CD4-positive, alpha-beta T cell treated with Interleukin-10 for 1 hour (primary cell): Measurements from ENCODE around the gene AQP7.
"Not testable (repeated sequence)": the region's sequence is repeated elsewhere in the genome, so short reads cannot be mapped to it uniquely, and the experiment has no call there.

Source experiments
- DNase-seq: peaks from one replicate; pipeline ENCODE4 v3.0.0-alpha.2; 2020

AQP7 gene

GRCh38 chr9:33393581-33393980 is 8.8 kb downstream of the AQP7 start:
- no peak for DNase-seq

GRCh38 chr9:33392591-33393021 is 9.8 kb downstream of the AQP7 start:
- not testable (repeated sequence) for DNase-seq

- not testable (repeated sequence) for DNase-seq
Observed at GRCh38 chr9:33391111-33391771, 11.1 kb downstream of the AQP7 start.

- no peak for DNase-seq
Observed at GRCh38 chr9:33388110-33388994, 14.0 kb downstream of the AQP7 start.

GRCh38 chr9:33386998-33387397 is 15.4 kb downstream of the AQP7 start:
- DNase-seq = not testable (repeated sequence)

DNA sequence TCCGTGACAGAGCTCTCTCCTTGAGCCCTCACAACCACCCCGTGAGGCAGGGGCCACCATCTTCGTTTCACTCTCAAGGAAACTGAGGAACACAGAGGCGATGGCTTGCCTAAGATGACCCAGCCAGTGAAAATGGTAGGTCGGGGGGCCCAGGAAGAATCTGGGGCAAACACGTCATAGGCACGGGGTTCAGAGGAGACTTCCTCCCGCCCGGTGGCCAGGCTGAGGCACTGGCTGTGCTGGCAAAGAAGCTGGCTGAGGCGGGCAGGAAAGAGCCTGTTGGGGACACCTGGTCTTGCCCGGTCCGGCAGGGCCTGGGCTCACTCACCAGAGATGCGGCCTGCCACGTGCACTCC is 15.7 kb downstream of the AQP7 start:
- DNase-seq = not testable (repeated sequence)

DNA sequence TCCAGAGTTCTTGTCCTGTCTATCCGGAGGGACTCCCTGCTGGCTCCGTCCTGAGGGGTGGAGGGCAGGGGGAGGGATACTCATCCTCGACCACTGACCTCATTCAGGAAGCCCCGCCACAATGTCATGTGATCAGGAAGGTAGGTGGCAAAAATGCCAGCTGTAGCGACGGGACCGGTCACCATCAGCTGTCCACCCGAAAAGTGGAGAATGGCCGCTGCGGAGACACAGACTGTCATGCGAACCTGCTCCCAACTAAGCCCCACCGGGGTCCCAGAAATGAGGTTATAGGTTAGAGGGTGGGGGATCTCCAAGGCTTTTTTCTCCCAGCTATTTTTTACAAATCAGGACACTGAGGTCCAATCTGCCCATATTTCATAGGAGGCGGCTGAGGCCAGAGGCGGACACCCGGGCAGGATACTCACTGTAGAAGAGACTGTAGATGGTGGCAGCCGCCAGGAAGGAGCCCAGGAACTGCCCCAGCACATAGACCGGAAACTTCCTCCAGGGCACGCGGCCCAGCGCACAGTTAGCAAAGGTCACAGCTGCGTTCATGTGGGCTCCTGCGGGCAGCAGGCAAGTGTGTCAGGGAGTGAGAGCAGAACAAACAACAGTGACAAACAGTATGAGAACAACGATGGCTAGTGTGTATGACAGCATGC is 16.3 kb downstream of the AQP7 start:
- DNase-seq = not testable (repeated sequence)

- DNase-seq = not testable (repeated sequence)
Observed at GRCh38 chr9:33385536-33385935, 16.8 kb downstream of the AQP7 start.

GRCh38 chr9:33383396-33383795 is 19.0 kb downstream of the AQP7 start:
- DNase-seq = not testable (repeated sequence)

DNA sequence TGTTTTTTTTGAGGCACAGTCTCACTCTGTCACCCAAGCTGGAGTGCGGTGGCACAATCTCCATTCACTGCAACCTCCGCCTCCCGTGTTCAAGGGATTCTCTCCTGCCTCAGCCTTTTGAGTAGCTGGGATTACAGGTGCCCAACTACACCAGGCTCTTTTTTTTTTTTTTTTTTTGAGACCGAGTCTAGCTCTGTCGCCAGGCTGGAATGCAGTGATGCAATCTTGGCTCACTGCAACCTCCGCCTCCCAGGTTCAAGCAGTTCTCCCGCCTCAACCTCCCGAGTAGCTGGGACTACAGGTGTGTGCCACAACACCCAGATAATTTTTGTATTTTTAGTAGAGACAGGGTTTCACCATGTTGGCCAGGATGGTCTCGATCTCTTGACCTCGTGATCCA is 20.0 kb downstream of the AQP7 start:
- DNase-seq = not testable (repeated sequence)

DNA sequence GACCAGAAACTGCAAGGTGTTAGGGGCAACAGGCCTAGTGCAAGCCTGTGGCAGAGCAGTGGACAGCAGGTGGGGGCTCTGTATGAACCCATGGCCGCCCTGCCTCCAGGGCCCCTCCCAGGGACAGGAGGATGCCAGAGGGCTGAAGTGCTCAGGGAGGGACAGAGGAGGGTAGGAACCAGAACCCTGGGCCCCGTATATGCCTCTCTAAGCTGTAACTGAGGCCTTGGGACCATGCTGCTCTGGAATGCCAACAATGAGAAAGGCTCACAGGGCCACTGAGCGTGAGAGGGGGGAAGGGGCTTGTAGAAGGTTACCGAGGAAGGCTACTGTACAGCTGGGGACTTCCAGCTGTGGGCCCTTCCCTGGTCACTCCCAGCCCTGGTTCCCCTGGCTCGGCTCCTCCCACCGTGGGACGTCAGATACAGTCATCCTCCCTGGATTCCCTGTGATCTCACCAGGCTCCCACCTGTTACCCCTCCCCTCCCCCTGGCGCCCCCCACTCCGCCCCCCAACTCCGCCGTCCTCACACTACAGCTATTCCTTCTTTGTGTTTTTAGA is 21.1 kb downstream of the AQP7 start:
- no peak for DNase-seq

DNA sequence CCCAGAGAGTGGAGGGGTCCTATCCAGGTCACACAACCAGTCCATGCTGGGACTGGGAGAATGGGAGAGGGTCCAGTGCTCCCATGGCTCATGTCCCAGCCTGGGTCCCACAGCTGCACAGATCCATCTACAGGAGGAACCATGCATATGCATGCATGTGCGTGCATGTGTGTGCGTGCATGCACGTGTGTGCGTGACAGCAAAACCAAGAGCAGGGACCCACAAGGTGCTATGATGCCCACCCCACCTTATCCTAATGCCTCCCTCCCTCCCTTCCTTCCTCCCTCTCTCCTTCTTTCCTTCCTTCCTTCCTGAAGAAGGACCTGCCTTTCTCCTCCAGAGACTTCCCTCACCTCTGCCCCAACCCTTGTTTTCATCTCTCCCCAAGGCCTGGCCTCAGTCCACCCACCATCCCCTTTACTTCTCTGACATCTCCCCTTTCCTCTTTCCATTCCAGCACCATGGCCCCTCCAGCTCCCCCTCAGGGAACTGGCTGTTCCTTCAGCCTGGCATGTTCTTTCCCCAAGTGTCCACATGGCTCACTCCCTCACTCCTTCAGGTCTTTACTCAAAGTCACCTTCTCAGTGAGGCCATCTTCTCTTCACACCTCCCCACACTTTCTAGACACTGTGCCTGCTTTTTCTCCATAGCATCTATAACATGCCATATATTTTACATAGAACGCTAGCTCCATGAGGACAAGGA is 21.8 kb downstream of the AQP7 start:
- DNase-seq = no peak

DNA sequence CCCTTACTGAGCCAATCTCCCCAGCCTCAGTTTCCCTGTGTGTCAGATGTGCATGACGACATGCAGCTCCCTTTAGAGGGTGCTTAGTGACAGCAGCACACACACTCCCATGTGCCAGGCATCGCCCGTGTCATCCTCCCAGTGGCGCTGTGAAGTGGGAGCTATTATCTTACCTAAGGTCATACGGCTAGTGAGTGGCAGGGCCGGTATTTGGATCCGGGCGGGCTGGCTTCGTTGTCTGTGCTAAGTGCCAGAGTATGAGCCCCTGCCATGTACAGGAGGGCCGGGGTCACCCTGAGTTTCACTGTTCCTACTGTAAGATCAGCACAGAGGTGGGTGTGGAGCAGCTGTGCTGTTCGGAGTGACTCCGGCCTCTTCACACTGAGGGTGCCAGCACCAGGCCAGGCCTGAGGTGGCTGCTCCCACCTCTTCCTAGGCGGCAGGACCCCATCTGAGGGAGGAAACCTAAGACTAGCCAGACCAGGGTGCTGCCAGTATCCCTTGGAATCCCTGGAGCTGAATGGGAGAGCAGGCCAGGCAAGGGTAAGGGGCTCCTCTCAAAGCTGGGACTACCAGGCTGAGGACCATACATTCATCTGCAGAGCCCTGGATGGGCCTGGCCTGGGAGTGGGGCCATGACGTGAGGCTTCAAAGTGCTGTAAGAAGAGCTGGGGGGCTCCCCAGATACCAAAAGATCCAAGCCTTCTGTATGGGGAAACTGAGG is 22.5 kb downstream of the AQP7 start:
- no peak for DNase-seq

DNA sequence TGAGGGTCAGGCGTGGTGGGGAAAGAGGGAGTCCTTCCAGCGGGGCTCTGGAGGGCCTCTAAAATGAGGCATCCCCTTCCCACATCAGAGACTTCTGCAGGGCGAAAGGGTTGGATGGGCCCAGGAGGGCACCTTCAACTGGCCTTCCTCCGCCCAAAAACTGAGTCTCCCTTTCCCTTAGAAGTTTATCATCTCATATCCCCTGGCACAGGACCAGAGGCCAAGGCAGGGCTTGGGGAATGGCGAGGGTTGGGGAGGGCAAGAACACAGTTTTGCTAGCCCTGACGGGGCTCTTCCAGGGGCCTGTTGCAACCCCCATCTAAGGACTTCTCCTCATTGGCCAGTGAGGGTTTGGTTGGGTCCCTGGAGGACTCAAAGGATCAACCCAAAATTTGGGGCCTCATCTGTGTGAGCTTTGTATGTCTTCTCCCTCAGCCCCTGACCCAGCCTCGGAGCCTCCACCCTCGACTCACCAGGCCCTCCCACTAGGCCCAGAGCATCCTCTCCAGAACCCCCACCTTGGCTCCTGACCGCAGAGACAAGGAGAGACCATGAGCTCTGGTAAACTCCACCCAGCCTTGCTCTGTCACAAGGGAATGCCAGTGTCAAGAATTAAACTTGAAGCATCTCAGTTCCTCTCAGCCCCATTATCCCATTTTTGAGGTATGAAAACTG is 24.1 kb downstream of the AQP7 start:
- DNase-seq = no peak

DNA sequence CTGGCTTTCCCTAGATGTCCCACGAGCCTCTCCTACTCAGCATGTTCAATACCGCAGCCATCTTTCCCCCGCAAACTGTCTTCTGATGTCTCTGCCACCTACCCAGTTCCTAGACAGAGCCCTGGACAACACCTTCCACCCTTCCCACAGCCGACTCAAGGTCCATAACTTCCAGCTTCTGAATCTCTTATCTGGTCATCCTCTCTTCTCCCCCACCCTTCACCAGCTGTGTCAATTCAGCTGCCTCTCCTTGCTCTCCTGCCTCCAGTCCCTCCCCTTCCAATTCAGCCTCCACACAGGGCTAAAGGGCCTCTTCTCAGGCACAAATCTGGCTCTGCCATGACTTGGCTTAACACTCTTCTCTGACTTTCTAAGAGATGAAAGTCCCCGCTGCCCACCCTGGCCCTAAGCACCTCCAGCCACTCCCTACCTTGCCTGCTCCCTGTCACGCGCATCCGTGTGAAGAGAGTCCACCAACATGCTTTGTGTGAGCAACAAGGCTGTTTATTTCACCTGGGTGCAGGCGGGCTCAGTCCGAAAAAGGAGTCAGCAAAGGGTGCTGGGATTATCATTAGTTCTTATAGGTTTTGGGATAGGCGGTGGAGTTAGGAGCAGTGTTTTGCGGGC is 25.2 kb downstream of the AQP7 start:
- DNase-seq = no peak

DNA sequence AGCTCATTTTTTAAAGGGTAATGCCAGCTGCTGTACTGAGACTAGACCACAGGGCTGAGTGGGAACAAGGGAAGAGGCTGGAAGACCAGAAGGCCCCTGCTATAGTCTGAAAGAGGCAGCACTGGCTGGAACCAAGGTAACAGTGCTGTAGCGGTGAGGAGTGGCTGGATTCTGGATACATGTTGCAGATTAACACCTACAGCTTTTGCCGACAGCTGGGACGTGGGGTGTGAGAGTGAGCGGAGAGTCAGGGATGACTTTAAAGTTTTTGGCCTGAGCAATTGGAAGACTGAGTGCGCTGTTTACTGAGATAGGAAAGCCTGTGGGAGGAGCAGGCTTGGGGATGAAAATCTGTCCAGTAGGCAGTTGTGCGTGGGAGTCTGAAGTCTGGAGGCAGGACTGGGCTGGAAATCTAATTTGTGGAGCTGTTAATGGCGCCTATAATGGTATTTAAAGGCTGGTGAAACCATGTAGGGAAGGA is 26.5 kb downstream of the AQP7 start:
- DNase-seq = no peak

GRCh38 chr9:33375238-33375840 is 27.0 kb downstream of the AQP7 start:
- DNase-seq = no peak

GRCh38 chr9:33374634-33375237 is 27.6 kb downstream of the AQP7 start:
- peak; percentile 71 for DNase-seq

DNA sequence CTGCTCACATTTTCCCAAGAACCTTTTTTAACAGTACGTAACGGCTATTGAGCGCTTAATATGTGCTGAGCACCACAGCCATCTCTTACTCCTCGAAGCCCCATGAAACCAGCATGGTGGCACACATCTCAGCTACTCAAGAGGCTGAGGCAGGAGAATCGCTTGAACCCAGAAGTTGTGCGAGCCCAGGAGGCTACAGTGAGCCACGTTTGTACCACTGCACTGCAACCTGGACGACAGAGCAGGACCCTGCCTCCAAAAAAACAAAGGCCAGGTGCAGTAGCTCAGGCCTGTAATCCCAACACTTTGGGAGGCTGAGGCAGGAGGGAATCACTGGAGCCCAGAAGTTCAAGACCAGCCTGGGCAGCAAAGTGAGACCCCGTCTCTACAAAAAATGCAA is 28.2 kb downstream of the AQP7 start:
- no peak for DNase-seq

- no peak for DNase-seq
Observed at GRCh38 chr9:33372900-33373299, 29.5 kb downstream of the AQP7 start.
